Measurements from ENCODE around the gene DDX23. TPM values are rescaled to one million over a fixed set of nuclear protein-coding genes. Genes with fewer than 3 reads are reported as not detected.

DDX23 gene
- total RNA-seq, 1 experiment from 2014 or later = 98.1 TPM

DNA sequence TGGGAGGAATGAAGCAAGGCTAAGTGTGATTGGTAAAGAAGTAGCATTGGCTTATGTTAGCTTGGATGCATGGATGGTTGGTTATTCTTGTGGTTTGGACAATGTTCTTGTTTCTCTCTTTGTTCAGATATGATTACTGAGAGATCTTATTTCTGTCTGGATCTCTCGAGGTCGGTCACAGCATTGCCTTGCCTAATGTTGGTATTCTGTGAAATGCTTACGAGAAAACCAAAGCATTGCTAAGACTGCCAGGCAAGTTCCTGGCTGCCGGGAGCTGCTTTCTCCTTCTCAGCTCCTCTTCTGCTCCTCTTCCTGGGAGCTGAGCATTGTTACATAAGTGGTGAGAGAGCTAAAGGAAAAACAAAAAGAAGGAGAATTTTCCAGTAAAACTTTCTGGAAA lies 21.1 kb upstream of the DDX23 start:
- Histone ChIP-seq H3K4me2 (ENCODE audit: insufficient read depth, insufficient read length, low read length) (no peak overlapping the region), H3K9ac (ENCODE audit: extremely low read depth, insufficient read length, low read length) (no peak overlapping the region), H2BK120ac (ENCODE audit: low read depth, low read length, poor library complexity, severe bottlenecking) (no peak overlapping the region), H3K27me3 (ENCODE audit: insufficient read depth, low read length) (no peaks in the 10 kb centered on the region), H3K23me2 (ENCODE audit: insufficient read length, low read depth, low read length, poor library complexity, severe bottlenecking) (no peaks in the 10 kb centered on the region), H3K79me2 (ENCODE audit: insufficient read depth, low read length) (no peaks in the 10 kb centered on the region), H3K4ac (ENCODE audit: low read depth, low read length) (no peak overlapping the region), H2BK15ac (ENCODE audit: low read depth, low read length) (no peak overlapping the region), H3K56ac (ENCODE audit: insufficient read length, low read depth, low read length) (no peak overlapping the region), H2BK20ac (ENCODE audit: low read depth, low read length, poor library complexity, severe bottlenecking) (no peak overlapping the region), H3K9me3 (ENCODE audit: control insufficient read depth, low read depth, low read length) (no peaks in the 10 kb centered on the region), H4K20me1 (ENCODE audit: control insufficient read depth, insufficient read depth, insufficient read length) (no peaks in the 10 kb centered on the region), H3K79me1 (ENCODE audit: insufficient read depth, low read depth, low read length, poor library complexity, severe bottlenecking) (no peaks in the 10 kb centered on the region), H4K91ac (ENCODE audit: insufficient read length, low read depth, low read length) (no peak overlapping the region), H2AFZ (ENCODE audit: low read length) (no peak overlapping the region), H3K23ac (ENCODE audit: insufficient read length, low read depth, low read length) (no peak overlapping the region), H3K14ac (ENCODE audit: insufficient read depth, low read length) (no peak overlapping the region), H2BK5ac (ENCODE audit: insufficient read length, low read length) (no peak overlapping the region), H3K4me1 (ENCODE audit: insufficient read depth, low read length) (no peaks in the 10 kb centered on the region), H3K27ac (ENCODE audit: insufficient read length, low read depth, low read length) (no peak overlapping the region), H4K5ac (ENCODE audit: insufficient read length, low read depth, low read length) (no peak overlapping the region), H4K8ac (replicated peaks; ENCODE audit: insufficient read length, low read depth, low read length) (no peak overlapping the region), H2AK5ac (ENCODE audit: insufficient read length, low read length) (no peak overlapping the region), H3T11ph (ENCODE audit: low read length) (no peak overlapping the region), H3K18ac (ENCODE audit: insufficient read length, low read depth, low read length) (no peak overlapping the region), H2BK12ac (ENCODE audit: insufficient read length, low read depth, low read length) (no peak overlapping the region)
- Mint-ChIP-seq H3K27me3 (ENCODE audit: low read depth) (peaks cover 2% of the 10 kb centered on the region; the same call in 1 of the 2 replicates), H3K4me3 (no peak overlapping the region), H3K9me3 (no peaks in the 10 kb centered on the region; a peak in 1 of 5 replicates), H3K36me3 (ENCODE audit: insufficient read depth in 1 of 3, low read depth in 3 of 3) (no peaks in the 10 kb centered on the region), H3K4me1 (0 out of 4 replicates have a peak, but pooled peaks cover 0 to under 1% of the 10 kb centered on the region in 2 experiments), H3K27ac (no peak overlapping the region)
- no peak for DNase-seq
- TF ChIP-seq, protein P1, sequence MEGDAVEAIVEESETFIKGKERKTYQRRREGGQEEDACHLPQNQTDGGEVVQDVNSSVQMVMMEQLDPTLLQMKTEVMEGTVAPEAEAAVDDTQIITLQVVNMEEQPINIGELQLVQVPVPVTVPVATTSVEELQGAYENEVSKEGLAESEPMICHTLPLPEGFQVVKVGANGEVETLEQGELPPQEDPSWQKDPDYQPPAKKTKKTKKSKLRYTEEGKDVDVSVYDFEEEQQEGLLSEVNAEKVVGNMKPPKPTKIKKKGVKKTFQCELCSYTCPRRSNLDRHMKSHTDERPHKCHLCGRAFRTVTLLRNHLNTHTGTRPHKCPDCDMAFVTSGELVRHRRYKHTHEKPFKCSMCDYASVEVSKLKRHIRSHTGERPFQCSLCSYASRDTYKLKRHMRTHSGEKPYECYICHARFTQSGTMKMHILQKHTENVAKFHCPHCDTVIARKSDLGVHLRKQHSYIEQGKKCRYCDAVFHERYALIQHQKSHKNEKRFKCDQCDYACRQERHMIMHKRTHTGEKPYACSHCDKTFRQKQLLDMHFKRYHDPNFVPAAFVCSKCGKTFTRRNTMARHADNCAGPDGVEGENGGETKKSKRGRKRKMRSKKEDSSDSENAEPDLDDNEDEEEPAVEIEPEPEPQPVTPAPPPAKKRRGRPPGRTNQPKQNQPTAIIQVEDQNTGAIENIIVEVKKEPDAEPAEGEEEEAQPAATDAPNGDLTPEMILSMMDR (conservative IDR thresholded peaks at IDR 0.05) = no peak
- no CpG with 5 or more reads among the region's 4 CpGs for WGBS (ENCODE audit: extremely low coverage, insufficient read length, low lambda C conversion rate)

Measured in H9 (cell line).